ENCODE results near the gene ITPR2. TPM values are rescaled to one million over a fixed set of nuclear protein-coding genes. Genes with fewer than 3 reads are reported as not detected.
"Not testable (repeated sequence)": the region's sequence is repeated elsewhere in the genome, so short reads cannot be mapped to it uniquely, and the experiment has no call there.

Gene ITPR2
- total and polyA plus RNA-seq, 2 of the 8 experiments (the other 6 are each of a cell fraction or from before 2014, with no cell fraction given) = 4.1 to 48.3 TPM

DNA sequence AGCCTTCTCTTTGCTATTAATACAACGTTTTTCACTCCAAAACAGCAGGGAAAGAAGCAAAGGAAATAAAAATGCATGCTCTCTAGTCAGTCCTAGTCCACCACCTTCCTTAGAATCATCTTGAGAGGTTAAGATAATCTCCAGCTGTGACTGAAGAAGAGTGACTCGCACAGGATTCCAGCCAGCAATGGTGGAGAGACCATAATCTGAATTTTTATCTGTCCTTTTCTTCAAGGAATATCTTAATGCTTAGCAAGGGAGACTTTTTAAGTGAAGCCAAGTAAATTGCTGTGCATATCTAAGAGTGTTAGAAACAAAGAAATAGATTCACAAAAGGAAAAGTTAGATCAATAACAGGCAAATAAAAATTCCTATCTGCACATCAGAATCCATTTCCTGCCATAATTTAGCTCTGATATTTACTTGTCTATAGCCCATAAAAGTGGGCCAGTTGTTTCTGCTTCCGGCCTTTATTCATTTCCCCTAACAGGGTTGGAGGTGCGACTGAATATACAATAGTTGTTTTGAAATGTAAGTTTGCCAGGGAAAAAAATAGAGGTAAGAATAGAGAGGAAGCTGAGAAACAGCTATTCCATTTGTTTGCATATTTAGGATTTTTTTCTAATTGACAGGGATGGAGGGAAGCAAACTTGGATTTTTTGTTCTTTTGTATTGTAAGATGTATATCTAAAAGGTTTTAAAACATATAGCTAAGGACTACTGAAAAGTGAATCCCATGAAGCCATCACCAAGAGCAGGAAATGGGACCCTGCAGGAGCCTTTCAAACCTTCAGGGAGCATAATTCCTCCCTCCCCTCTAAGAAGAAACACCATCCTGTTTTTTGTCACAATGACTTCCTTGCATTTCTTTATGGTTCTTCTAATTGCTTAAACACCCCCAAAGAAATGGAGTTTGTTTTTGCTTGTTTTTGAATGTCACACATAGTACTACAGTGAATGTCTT lies 154.0 kb downstream of the ITPR2 start (continued):
- TF ChIP-seq CHD2 (IDR thresholded peaks at IDR 0.05; ENCODE audit: low read length) (no peak), KDM4A (IDR thresholded peaks at IDR 0.05; ENCODE audit: low read depth, low read length, severe bottlenecking) (no peak), CBX5 (IDR thresholded peaks at IDR 0.05; ENCODE audit: low read depth, low read length) (no peak), GABPA (IDR thresholded peaks at IDR 0.05; ENCODE audit: borderline replicate concordance, insufficient read depth, low read length) (no peak), SUZ12 (IDR thresholded peaks at IDR 0.05; ENCODE audit: low read length) (no peak), SIRT6 (IDR thresholded peaks at IDR 0.05; ENCODE audit: low read length) (no peak)
- TF ChIP-seq, protein P1, sequence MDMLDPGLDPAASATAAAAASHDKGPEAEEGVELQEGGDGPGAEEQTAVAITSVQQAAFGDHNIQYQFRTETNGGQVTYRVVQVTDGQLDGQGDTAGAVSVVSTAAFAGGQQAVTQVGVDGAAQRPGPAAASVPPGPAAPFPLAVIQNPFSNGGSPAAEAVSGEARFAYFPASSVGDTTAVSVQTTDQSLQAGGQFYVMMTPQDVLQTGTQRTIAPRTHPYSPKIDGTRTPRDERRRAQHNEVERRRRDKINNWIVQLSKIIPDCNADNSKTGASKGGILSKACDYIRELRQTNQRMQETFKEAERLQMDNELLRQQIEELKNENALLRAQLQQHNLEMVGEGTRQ (IDR thresholded peaks at IDR 0.05; ENCODE audit: low read length) = no peak

DNA sequence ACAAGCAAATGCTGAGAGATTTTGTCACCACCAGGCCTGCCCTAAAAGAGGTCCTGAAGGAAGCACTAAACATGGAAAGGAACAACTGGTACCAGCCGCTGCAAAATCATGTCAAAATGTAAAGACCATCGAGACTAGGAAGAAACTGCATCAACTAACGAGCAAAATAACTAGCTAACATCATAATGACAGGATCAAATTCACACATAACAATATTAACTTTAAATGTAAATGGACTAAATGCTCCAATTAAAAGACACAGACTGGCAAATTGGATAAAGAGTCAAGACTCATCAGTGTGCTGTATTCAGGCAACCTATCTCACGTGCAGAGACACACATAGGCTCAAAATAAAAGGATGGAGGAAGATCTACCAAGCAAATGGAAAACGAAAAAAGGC lies 161.5 kb downstream of the ITPR2 start:
- FAIRE-seq = not testable (repeated sequence)

More for the DNA sequence above, 161.5 kb downstream of the ITPR2 start:
- H3K27me3 ChIP-seq (replicated peaks in 1 of 4; ENCODE audit: control insufficient read depth in 3 of 4, extremely low read depth in 1 of 4, insufficient read depth in 3 of 4, low read length in 3 of 4); H3K4me2 ChIP-seq (ENCODE audit: insufficient read depth in 1 of 2, low read depth in 2 of 2, low read length in 2 of 2); H3K23me2 ChIP-seq (ENCODE audit: low read depth, low read length); H3K23ac ChIP-seq (ENCODE audit: insufficient read length); H3K4ac ChIP-seq (replicated peaks; ENCODE audit: insufficient read length, low read depth, low read length); H2AK5ac ChIP-seq (ENCODE audit: low read depth, low read length); H3K4me1 ChIP-seq (replicated peaks in 1 of 4; ENCODE audit: control insufficient read depth in 3 of 4, insufficient read depth in 4 of 4, low read length in 3 of 4); H3K18ac ChIP-seq (ENCODE audit: extremely low read depth, low read length); H3K79me2 ChIP-seq (ENCODE audit: control insufficient read depth in 1 of 2, insufficient read depth in 2 of 2, low read length in 2 of 2); H2BK20ac ChIP-seq (ENCODE audit: low read length); H3K9me3 ChIP-seq (ENCODE audit: insufficient read depth in 2 of 2, low read depth in 1 of 2, low read length in 1 of 2); CTCF ChIA-PET (ENCODE audit: partially characterized antibody); POLR2A ChIA-PET (ENCODE audit: partially characterized antibody); H3K9ac ChIP-seq (replicated peaks in 1 of 4; ENCODE audit: extremely low read depth in 1 of 4, low read depth in 3 of 4, low read length in 3 of 4); H3K27ac ChIP-seq (ENCODE audit: low read depth, low read length); H4K5ac ChIP-seq (ENCODE audit: insufficient read length, low read depth, low read length); H2BK5ac ChIP-seq (ENCODE audit: low read depth, low read length); H4K8ac ChIP-seq (ENCODE audit: extremely low read depth, insufficient read depth, low read length); H2BK15ac ChIP-seq (ENCODE audit: low read length); H4K91ac ChIP-seq (replicated peaks; ENCODE audit: insufficient read length, low read length); DNase-seq (ENCODE audit: low read depth in 1 of 2, low spot score in 2 of 2); H2BK120ac ChIP-seq (replicated peaks; ENCODE audit: low read depth, low read length); H3K4me3 ChIP-seq (ENCODE audit: extremely low read depth in 1 of 4, insufficient read depth in 2 of 4, low read depth in 3 of 4, low read length in 4 of 4); H2BK12ac ChIP-seq (ENCODE audit: low read depth, low read length); H3K36me3 ChIP-seq (ENCODE audit: control insufficient read depth in 2 of 4, insufficient read depth in 4 of 4, low read length in 3 of 4); H2AFZ ChIP-seq (ENCODE audit: low read length); H3K14ac ChIP-seq (ENCODE audit: insufficient read length); H4K20me1 ChIP-seq (replicated peaks in 1 of 2; ENCODE audit: control insufficient read depth in 1 of 2, insufficient read depth in 2 of 2, low read length in 2 of 2); H3K79me1 ChIP-seq (ENCODE audit: low read depth, low read length); H3K56ac ChIP-seq (replicated peaks; ENCODE audit: insufficient read length, low read depth, low read length): not testable (repeated sequence)
- WGBS, 2 experiments (ENCODE audit: extremely low coverage in 1 of 2, insufficient coverage in 1 of 2, insufficient read length in 1 of 2, insufficient replicate concordance in 2 of 2, low coverage in 1 of 2, low lambda C conversion rate in 2 of 2, missing lambda C conversion rate in 1 of 2) = 79% methylated on average over 5 of the region's 5 CpGs; no CpG with 5 or more reads in 1 of the 2 experiments
